DOHH2 (cell line): ENCODE measurements around the gene IFNAR1.

ENCODE experiments used
- H3F3A ChIP-seq: fragments of 200-600 bp; sonication (generic), shearing (Covaris generic); 2 replicates; pipeline ENCODE4 v1.6.0; 2016; ENCODE audit warnings: antibody characterized with exemption, mild to moderate bottlenecking; ENCODE audit not compliant: control insufficient read depth, insufficient read depth
- H3K27ac ChIP-seq: fragments of 200-600 bp; sonication (generic); 2 replicates; pipeline ENCODE4 v1.5.1; 2014; ENCODE audit warnings: low read depth, mild to moderate bottlenecking, low read length, moderate library complexity
- H3K27me3 ChIP-seq: fragments of 200-600 bp; sonication (generic); 2 replicates; pipeline ENCODE4 v1.6.1; 2014; ENCODE audit warnings: mild to moderate bottlenecking, low read length, mixed read lengths; ENCODE audit not compliant: control insufficient read depth
- H3K36me3 ChIP-seq: fragments of 200-600 bp; sonication (generic); 2 replicates; pipeline ENCODE4 v1.6.1; 2014; ENCODE audit warnings: mild to moderate bottlenecking, low read length, moderate library complexity, mixed read lengths; ENCODE audit not compliant: control insufficient read depth
- H3K4me1 ChIP-seq: fragments of 200-600 bp; sonication (generic); 2 replicates; pipeline ENCODE4 v1.6.1; 2014; ENCODE audit warnings: mild to moderate bottlenecking, low read length, mixed read lengths; ENCODE audit not compliant: control insufficient read depth
- H3K4me2 ChIP-seq: fragments of 200-600 bp; sonication (generic); 2 replicates; pipeline ENCODE4 v1.6.0; 2014; ENCODE audit warnings: mild to moderate bottlenecking, low read length, moderate library complexity
- H3K4me3 ChIP-seq: fragments of 200-600 bp; sonication (generic); 2 replicates; pipeline ENCODE4 v1.5.1; 2014; ENCODE audit warnings: mild to moderate bottlenecking, low read length, mixed read lengths
- H3K79me2 ChIP-seq: fragments of 200-600 bp; sonication (generic); 2 replicates; pipeline ENCODE4 v1.6.1; 2014; ENCODE audit warnings: mild to moderate bottlenecking, low read length, mixed read lengths; ENCODE audit not compliant: control insufficient read depth
- H3K9me2 ChIP-seq: fragments of 200-600 bp; sonication (generic); replicated peaks from 2 replicates; pipeline ENCODE4 v1.6.1; 2014; ENCODE audit warnings: mild to moderate bottlenecking, low read length, mixed read lengths; ENCODE audit not compliant: control insufficient read depth
- H3K9me3 ChIP-seq: fragments of 200-600 bp; sonication (generic); 2 replicates; pipeline ENCODE4 v1.6.1; 2014; ENCODE audit warnings: antibody characterized with exemption, low read length, mixed read lengths; ENCODE audit not compliant: control insufficient read depth, insufficient read depth
- H4K20me1 ChIP-seq: fragments of 200-600 bp; sonication (generic); 2 replicates; pipeline ENCODE4 v1.6.0; 2014; ENCODE audit warnings: low read depth, mild to moderate bottlenecking, antibody characterized with exemption, low read length, moderate library complexity; ENCODE audit not compliant: control insufficient read depth, insufficient read depth
- CTCF ChIP-seq: fragments of 200-600 bp; sonication (generic); IDR thresholded peaks from one replicate; pipeline ENCODE4 v1.5.1; 2014; ENCODE audit warnings: antibody characterized with exemption, mild to moderate bottlenecking, low read depth, low read length; ENCODE audit not compliant: poor library complexity, severe bottlenecking
- EZH2phosphoT487 ChIP-seq: fragments of 200-600 bp; sonication (generic); IDR thresholded peaks from 2 replicates; pipeline ENCODE4 v1.6.1; 2017; ENCODE audit warnings: borderline replicate concordance, mild to moderate bottlenecking, antibody characterized with exemption, low read length, moderate library complexity, mixed read lengths

IFNAR1 gene

GRCh38 chr21:33355355-33355754 is 30.6 kb downstream of the IFNAR1 start:
- Histone ChIP-seq H3K27ac (no peak overlapping the region), H3K4me2 (no peak overlapping the region), H3K9me3 (no peaks in the 10 kb centered on the region), H3F3A (peaks cover 31% of the 10 kb centered on the region), H3K36me3 (peaks cover 58% of the 10 kb centered on the region), H3K27me3 (no peaks in the 10 kb centered on the region), H3K4me1 (peaks cover 15% of the 10 kb centered on the region), H3K4me3 (no peak overlapping the region), H4K20me1 (no peaks in the 10 kb centered on the region), H3K79me2 (no peaks in the 10 kb centered on the region), H3K9me2 (no peaks in the 10 kb centered on the region)
- TF ChIP-seq CTCF (no peak), EZH2phosphoT487 (no peak)

GRCh38 chr21:33355996-33356395 is 31.2 kb downstream of the IFNAR1 start:
- no peak overlapping the region for H3K4me3 ChIP-seq
- H3K9me3 ChIP-seq = no peaks in the 10 kb centered on the region
- peaks cover 22% of the 10 kb centered on the region for H3K4me1 ChIP-seq
- H4K20me1 ChIP-seq = no peaks in the 10 kb centered on the region
- H3K27ac ChIP-seq = no peak overlapping the region
- H3F3A ChIP-seq = peaks cover 37% of the 10 kb centered on the region
- no peaks in the 10 kb centered on the region for H3K79me2 ChIP-seq
- H3K9me2 ChIP-seq = no peaks in the 10 kb centered on the region
- peaks cover 54% of the 10 kb centered on the region for H3K36me3 ChIP-seq
- H3K4me2 ChIP-seq = no peak overlapping the region
- H3K27me3 ChIP-seq = no peaks in the 10 kb centered on the region
- TF ChIP-seq EZH2phosphoT487 = no peak
- TF ChIP-seq CTCF = no peak

GRCh38 chr21:33357177-33357576 is 32.4 kb downstream of the IFNAR1 start:
- Histone ChIP-seq H3K79me2 (no peaks in the 10 kb centered on the region), H3K36me3 (peaks cover 45% of the 10 kb centered on the region), H4K20me1 (no peaks in the 10 kb centered on the region), H3K4me1 (peaks cover 34% of the 10 kb centered on the region), H3K4me2 (no peak overlapping the region), H3K9me3 (no peaks in the 10 kb centered on the region), H3K27ac (no peak overlapping the region), H3F3A (peaks cover 44% of the 10 kb centered on the region), H3K27me3 (no peaks in the 10 kb centered on the region), H3K4me3 (no peak overlapping the region), H3K9me2 (no peaks in the 10 kb centered on the region)
- TF ChIP-seq EZH2phosphoT487 (no peak), CTCF (no peak)
